ENCODE results near the gene WIZ.
"Not testable (repeated sequence)": the region's sequence is repeated elsewhere in the genome, so short reads cannot be mapped to it uniquely, and the experiment has no call there.

The WIZ gene, protein sequence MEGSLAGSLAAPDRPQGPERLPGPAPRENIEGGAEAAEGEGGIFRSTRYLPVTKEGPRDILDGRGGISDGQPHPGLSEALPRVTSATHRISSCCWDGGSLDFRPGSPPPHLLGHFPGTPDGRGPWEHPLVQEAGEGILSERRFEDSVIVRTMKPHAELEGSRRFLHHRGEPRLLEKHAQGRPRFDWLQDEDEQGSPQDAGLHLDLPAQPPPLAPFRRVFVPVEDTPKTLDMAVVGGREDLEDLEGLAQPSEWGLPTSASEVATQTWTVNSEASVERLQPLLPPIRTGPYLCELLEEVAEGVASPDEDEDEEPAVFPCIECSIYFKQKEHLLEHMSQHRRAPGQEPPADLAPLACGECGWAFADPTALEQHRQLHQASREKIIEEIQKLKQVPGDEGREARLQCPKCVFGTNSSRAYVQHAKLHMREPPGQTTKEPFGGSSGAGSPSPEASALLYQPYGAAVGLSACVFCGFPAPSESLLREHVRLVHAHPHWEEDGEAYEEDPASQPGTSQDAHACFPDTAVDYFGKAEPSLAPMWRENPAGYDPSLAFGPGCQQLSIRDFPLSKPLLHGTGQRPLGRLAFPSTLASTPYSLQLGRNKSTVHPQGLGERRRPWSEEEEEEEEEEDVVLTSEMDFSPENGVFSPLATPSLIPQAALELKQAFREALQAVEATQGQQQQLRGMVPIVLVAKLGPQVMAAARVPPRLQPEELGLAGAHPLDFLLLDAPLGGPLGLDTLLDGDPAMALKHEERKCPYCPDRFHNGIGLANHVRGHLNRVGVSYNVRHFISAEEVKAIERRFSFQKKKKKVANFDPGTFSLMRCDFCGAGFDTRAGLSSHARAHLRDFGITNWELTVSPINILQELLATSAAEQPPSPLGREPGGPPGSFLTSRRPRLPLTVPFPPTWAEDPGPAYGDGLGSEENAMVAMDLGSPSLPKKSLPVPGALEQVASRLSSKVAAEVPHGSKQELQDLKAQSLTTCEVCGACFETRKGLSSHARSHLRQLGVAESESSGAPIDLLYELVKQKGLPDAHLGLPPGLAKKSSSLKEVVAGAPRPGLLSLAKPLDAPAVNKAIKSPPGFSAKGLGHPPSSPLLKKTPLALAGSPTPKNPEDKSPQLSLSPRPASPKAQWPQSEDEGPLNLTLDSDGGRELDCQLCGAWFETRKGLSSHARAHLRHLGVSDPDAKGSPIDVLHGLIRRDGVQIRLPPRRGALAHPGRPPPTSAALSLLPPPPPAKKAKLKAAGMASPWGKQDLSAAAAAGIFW (N-terminal part only)

DNA sequence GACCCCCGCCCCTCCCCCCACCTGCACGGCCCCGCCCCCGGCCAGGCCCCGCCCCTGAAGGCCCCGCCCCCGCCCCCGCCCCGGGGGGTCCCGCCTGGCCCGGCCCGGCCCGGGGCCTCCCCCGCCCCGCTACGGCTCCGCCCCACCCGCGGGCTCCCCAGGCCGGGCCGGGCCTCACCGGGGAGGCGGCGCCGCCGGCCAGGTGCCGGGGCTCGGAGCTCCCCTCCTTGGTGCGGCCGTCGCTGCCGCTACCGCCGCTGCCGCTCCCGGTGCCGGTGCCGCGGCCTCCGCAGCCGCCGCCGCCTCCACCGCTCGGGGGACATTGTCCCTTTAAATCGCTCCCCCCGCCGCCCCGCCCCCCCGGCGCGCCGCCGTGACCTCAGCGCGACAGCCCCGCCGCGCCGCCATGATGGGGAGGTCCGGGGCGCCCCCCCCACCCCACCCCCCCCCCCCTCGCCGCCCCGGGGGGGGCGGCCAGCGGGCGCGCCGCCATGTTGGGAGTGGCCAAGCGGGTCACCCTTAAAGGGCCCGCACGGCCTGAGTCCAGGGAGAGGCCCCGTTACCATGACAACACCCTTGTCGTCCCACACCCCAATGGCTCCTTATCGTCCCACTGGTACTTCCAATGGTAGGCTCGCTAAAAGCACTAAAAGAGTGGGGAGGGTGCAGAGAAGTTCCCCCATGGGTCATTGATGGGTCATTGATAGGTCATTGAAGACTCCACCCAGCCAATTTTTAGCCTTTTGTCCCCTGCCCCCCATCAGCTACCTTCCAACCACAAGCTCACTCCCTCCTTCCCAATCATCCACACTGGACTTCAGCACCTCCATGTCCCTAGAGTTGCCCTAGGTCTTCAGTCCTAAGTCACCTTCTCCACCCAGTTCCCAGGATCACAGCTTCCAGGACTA is at the start of gene WIZ:
TSS of gene WIZ (minus strand) at position 337 of the 908 bp plus-strand sequence. CDS start 1,649 bp downstream, outside the sequence.
- H3K4me1 Mint-ChIP-seq (ENCODE audit: low read depth): peaks cover 24% of the 10 kb centered on the region
- H3K4me3 Mint-ChIP-seq: peak within 1 kb of the TSS; percentile 63
- peaks cover 44% of the 10 kb centered on the region for H3K36me3 Mint-ChIP-seq (ENCODE audit: low read depth)
- peaks cover 2% of the 10 kb centered on the region for H3K9me3 Mint-ChIP-seq
- peak; percentile 93 for DNase-seq
- H3K27ac Mint-ChIP-seq: peak within 1 kb of the TSS; percentile 84
- H3K27me3 Mint-ChIP-seq: no peaks in the 10 kb centered on the region

DNA sequence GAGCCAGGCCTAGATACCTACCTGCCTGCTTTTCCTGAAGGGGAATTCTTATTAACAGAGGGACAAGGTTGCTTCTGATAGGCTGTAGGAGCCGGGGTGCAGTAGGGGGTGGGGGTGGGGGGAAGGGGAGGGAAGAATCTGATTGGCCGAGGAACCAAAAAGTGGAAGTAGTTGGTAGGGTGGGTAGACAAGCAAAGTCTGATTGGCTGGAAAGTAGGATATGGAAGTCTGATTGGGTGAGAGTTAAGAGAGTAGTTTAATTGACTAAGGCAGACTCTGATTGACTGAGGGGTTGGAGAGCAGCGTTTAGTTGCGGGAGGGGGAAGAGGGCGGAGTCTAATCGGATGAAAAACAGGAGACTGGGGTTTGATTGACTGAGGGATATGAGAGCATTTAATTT is 49.2 kb upstream of the WIZ start:
- DNase-seq: no peak
- Mint-ChIP-seq H3K27me3 (no peaks in the 10 kb centered on the region), H3K27ac (peak overlapping the region; percentile 12), H3K9me3 (no peaks in the 10 kb centered on the region), H3K36me3 (ENCODE audit: low read depth) (no peaks in the 10 kb centered on the region), H3K4me3 (no peak overlapping the region), H3K4me1 (ENCODE audit: low read depth) (peaks cover 10% of the 10 kb centered on the region)

DNA sequence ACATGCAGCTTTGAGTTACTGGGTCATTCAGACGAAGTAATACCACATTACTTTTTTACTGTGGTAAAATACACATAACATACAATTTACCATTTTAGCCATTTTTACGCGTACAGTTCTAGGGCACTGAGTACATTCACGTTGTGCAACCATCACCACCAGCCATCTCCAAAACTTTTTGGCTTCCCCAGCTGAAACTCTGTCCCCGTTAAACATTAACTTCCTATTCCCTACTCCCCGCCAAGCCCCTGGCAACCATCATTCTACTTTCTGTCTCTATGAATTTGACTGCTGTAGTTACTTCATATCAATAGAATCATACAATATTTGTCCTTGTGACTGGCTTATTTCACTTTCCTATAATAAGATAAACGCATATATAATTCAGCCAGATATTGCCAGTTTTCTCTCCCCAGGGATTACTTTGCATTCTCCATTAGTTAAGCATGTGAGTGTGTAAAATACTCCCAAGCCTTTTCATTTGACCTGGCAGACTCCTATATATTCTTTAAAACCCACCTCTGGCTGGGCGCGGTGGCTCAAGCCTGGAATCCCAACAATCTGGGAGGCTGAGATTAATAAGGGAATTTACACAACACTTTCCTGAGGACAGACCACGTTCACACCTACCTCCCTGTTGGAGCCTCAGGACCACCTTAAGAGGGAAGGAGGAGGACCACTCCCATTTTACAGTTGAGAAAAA is 48.6 kb upstream of the WIZ start:
- Mint-ChIP-seq H3K36me3 (ENCODE audit: low read depth) (no peaks in the 10 kb centered on the region), H3K4me3 (no peak overlapping the region), H3K9me3 (no peaks in the 10 kb centered on the region), H3K4me1 (ENCODE audit: low read depth) (peaks cover 10% of the 10 kb centered on the region), H3K27ac (no peak overlapping the region), H3K27me3 (no peaks in the 10 kb centered on the region)
- DNase-seq: no peak

DNA sequence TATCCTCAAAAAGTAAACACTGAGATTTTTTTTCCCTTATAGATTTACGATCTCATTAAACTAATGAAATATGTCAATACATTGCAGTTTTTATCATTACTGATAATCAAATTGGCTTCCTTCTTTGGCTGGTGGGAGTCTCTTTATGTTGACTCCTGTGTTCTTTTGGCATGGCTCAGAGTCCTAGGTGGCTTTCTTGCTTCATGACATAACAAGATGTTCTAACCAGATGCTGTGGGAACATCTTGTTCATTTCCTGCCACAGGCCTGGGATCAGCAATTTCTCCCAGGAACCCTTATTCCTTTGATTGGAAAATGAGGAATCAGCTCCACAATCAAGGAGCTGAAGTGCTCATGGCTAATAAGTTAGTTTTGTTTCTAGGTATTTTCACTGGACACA is 45.4 kb upstream of the WIZ start:
- Mint-ChIP-seq H3K9me3 (no peaks in the 10 kb centered on the region), H3K4me3 (no peak overlapping the region), H3K4me1 (ENCODE audit: low read depth) (peaks cover 9% of the 10 kb centered on the region), H3K27me3 (no peaks in the 10 kb centered on the region), H3K36me3 (ENCODE audit: low read depth) (no peaks in the 10 kb centered on the region), H3K27ac (no peak overlapping the region)
- no peak for DNase-seq

DNA sequence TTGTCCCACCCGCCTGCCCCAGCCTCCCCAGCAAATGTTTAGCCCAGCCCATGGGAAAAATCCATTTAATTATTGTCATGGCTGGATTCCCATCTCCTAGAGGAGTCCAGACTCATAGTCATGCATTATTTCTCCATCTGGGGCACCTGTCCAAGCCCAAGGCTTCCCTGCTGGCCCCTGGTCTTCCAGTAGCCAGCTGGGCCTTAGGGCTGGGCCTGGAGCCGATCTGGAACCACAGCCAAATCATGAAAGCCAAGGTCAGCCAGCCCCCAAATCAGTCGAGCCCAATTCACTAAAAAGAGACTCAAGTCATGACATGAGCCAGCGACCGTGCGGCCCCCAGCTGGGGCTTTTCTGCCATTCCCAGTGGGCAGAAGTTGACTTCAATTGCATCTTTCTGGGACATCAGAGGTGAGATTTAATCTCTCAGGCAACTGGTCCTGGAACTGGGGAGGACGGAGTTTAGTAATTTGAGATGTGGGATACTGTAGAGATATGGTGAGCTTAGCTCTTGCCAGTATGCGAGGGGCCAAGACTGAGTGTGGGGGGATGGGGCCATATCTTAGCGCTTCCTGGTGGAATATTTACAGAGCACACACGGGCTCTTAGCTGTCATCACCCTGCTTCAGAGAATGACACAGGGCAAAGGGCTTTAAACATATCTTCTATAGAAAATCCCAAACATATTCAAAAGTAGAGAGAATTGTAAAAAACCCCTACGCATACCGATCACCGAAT is 38.9 kb upstream of the WIZ start:
- peak; percentile 9 for DNase-seq
- Mint-ChIP-seq H3K27me3 (no peaks in the 10 kb centered on the region), H3K36me3 (ENCODE audit: low read depth) (no peaks in the 10 kb centered on the region), H3K4me3 (no peak overlapping the region), H3K27ac (no peak overlapping the region), H3K9me3 (peaks cover 5% of the 10 kb centered on the region), H3K4me1 (ENCODE audit: low read depth) (peaks cover 6% of the 10 kb centered on the region)

DNA sequence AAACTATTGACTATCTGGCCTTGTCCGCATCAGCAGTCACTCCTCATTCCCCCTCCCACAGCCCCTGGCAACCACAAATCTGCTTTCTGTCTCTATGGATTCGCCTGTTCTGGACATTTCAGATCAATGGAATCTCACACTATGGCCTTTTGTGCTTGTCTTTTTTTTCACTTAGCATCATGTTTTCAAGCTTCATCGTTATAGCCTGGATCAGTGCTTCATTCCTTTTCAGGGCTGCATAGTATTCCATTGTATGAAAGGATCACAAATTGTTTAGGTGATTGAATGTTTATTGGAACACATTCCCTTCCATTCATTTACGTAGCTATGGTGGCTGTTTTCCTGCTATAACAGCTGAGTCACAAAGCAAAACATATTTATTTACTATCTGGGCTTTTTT is 37.3 kb upstream of the WIZ start:
- Mint-ChIP-seq H3K27ac (no peak overlapping the region), H3K4me3 (no peak overlapping the region), H3K36me3 (ENCODE audit: low read depth) (no peaks in the 10 kb centered on the region), H3K4me1 (ENCODE audit: low read depth) (peaks cover 16% of the 10 kb centered on the region), H3K27me3 (no peaks in the 10 kb centered on the region), H3K9me3 (peaks cover 5% of the 10 kb centered on the region)
- no peak for DNase-seq

DNA sequence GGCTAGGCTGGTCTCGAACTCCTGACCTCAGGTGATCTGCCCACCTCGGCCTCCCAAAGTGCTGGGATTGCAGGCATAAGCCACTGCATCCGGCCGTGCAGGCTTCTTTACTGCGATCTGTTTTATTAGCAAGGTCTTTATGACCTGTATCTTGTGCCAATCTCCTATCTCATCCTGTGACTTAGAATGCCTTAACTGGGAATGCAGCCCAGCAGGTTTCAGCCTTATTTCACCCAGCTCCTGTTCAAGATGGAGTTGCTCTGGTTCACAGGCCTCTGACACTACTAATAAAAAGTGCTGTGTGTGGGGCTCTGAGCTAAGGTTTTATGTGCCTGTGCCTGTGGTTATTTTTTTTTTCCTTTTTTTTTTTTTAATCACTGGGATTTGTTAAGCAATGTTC is 36.0 kb upstream of the WIZ start:
- H3K36me3 Mint-ChIP-seq (ENCODE audit: low read depth); H3K27me3 Mint-ChIP-seq; H3K9me3 Mint-ChIP-seq; H3K4me3 Mint-ChIP-seq; DNase-seq; H3K27ac Mint-ChIP-seq: not testable (repeated sequence)
- H3K4me1 Mint-ChIP-seq (ENCODE audit: low read depth): peaks cover 17% of the 10 kb centered on the region

DNA sequence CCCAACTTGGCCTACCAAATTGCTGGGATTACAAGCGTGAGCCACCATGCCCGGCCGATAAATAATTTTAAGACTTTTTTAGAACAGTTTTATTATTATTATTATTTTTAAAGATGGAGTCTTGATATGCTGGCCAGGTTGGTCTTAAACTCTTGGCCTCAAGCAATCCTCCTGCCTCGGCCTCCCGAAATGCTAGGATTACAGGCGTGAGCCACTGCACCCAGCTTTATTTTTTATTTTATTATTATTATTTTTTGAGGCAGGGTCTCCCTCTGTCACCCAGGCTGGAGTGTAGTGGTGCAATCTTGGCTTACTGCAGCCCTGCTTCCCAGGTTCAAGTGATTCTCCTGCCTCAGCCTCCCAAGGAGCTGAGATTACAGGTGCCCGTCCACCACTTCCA is 31.2 kb upstream of the WIZ start:
- not testable (repeated sequence) for H3K27ac Mint-ChIP-seq; DNase-seq; H3K27me3 Mint-ChIP-seq; H3K36me3 Mint-ChIP-seq (ENCODE audit: low read depth); H3K4me3 Mint-ChIP-seq; H3K9me3 Mint-ChIP-seq
- peaks cover 31% of the 10 kb centered on the region for H3K4me1 Mint-ChIP-seq (ENCODE audit: low read depth)

DNA sequence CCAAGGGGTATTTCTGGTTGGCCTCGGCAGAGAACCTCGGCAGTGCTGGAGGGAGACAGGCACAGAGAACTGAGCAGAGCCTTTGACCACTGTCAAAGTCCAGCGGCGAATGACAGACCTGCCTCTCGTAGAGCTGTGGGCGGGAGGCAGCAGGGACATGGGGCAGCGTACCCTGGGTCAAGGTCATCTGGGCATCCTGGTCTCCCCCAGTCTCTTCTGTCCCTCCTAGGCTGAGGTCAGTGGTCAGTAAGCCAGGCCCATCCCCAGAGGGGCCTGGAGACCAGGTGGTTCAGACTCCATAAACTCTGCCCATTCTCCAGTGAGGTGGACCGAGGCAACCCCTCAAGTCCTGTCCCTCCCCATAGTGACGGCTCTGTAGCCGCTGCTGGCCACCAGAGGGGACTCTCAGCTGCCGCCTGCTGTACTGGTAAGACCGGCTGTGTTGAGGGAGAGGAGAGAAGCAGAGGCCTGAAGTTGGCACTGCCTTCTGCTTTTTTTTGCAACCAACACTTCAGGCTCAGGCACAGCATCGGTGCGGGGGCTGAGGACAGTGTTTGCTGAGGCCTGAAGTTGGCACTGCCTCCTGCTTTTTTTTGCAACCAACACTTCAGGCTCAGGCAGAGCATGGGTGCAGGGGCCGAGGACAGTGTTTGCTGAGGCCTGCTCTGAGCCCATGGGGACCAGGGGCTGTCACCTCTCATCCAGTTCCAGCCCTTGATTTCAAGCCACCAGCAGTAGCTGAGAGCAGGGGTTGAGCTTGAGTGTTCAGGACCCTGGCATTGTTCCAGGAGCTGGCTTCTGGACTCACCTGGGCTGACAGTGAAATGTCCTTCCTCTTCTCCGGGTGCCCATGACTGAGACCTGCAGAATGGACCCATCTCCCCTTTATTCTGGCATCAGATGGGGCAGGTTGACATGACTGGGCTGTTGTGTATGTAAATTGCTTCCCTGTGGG is 29.9 kb upstream of the WIZ start, which contains the start of gene PGLYRP2:
TSS of gene PGLYRP2 (minus strand) at position 111 of the 955 bp plus-strand sequence. CDS start 130 bp downstream, outside the sequence.
- peak within 1 kb of the TSS; percentile 50 for H3K27ac Mint-ChIP-seq

DNA sequence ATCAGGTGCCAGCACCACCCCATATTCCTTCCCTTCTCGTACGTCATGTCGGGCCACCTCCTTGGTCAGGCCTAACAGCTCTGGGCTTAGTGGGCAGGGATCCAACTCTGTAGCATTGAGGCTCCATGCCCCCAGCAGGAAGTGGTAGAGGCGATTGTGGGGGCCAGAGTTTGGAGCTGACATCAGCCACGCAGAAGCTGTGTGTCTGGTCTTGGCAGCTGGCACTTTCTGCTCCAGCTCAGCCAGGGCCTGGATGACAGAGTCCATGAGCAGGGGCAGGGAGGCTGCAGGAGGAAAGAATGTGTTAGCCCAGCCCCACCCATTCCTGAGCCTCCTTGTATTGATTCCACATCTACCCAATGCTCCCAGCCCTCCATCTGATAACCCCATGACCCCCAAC is 26.6 kb upstream of the WIZ start:
- Mint-ChIP-seq H3K4me3 (no peak overlapping the region), H3K27ac (no peak overlapping the region)

More for the DNA sequence above, 29.9 kb upstream of the WIZ start, which contains the start of gene PGLYRP2:
- Mint-ChIP-seq H3K36me3 (ENCODE audit: low read depth) (no peaks in the 10 kb centered on the region), H3K27me3 (no peaks in the 10 kb centered on the region), H3K4me1 (ENCODE audit: low read depth) (peaks cover 31% of the 10 kb centered on the region), H3K4me3 (no peak within 1 kb of the TSS), H3K9me3 (no peaks in the 10 kb centered on the region)
- DNase-seq: no peak

DNA sequence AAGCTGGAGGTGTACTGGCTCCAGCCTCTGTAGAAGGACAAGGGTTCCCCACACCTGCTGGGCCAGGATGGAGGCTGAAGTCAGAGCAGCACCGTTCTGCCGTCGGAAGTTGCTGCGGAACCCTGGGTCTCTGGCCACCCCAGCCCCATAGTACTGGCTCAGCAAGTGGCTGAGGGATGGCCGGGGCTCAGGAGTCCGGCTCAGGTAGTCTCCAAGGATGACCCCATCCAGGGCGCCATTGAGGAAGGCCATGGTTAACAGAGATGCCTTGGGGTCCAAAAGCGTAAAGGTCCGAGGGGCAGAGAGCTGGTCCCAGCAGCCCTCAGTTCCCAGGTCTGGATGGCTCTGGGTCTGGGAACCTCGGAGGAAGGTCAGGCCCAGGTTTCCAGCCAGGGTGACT is 25.9 kb upstream of the WIZ start:
- Mint-ChIP-seq H3K9me3 (no peaks in the 10 kb centered on the region), H3K27me3 (no peaks in the 10 kb centered on the region), H3K36me3 (ENCODE audit: low read depth) (no peaks in the 10 kb centered on the region), H3K27ac (no peak overlapping the region), H3K4me1 (ENCODE audit: low read depth) (peaks cover 23% of the 10 kb centered on the region), H3K4me3 (no peak overlapping the region)
- no peak for DNase-seq

More for the DNA sequence above, 26.6 kb upstream of the WIZ start:
- H3K36me3 Mint-ChIP-seq (ENCODE audit: low read depth): no peaks in the 10 kb centered on the region
- peaks cover 23% of the 10 kb centered on the region for H3K4me1 Mint-ChIP-seq (ENCODE audit: low read depth)
- no peak for DNase-seq
- no peaks in the 10 kb centered on the region for H3K27me3 Mint-ChIP-seq
- H3K9me3 Mint-ChIP-seq: no peaks in the 10 kb centered on the region

DNA sequence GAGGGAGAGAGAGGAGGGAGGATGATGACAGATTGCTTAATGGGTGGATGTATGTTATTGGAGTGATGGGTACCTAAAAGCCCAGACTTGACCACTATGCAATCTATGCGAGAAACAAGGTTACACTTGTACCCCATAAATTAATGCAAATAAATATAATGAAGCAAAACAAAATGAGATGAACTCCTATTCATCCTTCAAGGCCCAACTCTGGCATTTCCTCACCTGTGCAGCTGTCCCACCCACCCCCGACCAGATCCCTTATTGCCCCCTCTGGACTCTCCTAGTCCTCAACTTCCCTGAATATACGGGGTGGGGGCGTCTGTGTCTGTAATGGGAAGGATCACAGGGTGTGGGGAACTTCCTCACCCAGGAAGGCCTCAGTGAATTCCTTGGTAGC is 25.4 kb upstream of the WIZ start:
- DNase-seq: peak; percentile 12
- Mint-ChIP-seq H3K4me3 (no peak overlapping the region), H3K27me3 (no peaks in the 10 kb centered on the region), H3K9me3 (no peaks in the 10 kb centered on the region), H3K4me1 (ENCODE audit: low read depth) (peaks cover 21% of the 10 kb centered on the region), H3K36me3 (ENCODE audit: low read depth) (no peaks in the 10 kb centered on the region), H3K27ac (no peak overlapping the region)

All from activated T-cell treated with anti-CD3 and anti-CD28 coated beads, Interleukin-2, amount 50 U/mL, for 24 hours (primary cell).